Panc1 (cell line): ENCODE results near the gene RABL3. TPM values are rescaled to one million over a fixed set of nuclear protein-coding genes. Genes with fewer than 3 reads are reported as not detected.

ENCODE experiments used
- ATAC-seq: fragments of 200-7000 bp; cut with Tn5 transposase; 2 replicates; pipeline ENCODE4 v1.9.1; 2020; ENCODE audit warnings: mild to moderate bottlenecking, moderate library complexity
- BruUV-seq: library from RNA; stranded (reverse); fragments of 400-500 nt; replicated peaks from 2 replicates; lab custom pipeline; 2021; lab: Mats Ljungman, UMichigan
- CTCF ChIA-PET: fragments of 300-600 bp; sonication (Branson Sonifier 250); formaldehyde crosslinking; loops from one replicate; lab custom pipeline; 2022; ENCODE audit warnings: antibody characterized with exemption; lab: Charles Lee
- POLR2A ChIA-PET: fragments of 300-600 bp; sonication (Branson Sonifier 250); formaldehyde crosslinking; loops from one replicate; lab custom pipeline; 2022; ENCODE audit warnings: antibody characterized with exemption; lab: Charles Lee
- DNase-seq: peaks from one replicate; pipeline ENCODE4 v3.0.0-alpha.2; 2010; ENCODE audit warnings: low read depth, low spot score
- H3K27ac ChIP-seq: 2 replicates; pipeline ENCODE4 v1.5.1; 2011; ENCODE audit warnings: mild to moderate bottlenecking, low read length, inconsistent platforms
- H3K27me3 ChIP-seq: fragments of 200-500 bp; sonication (Bioruptor generic); 2 replicates; pipeline ENCODE4 v1.6.0; 2014; ENCODE audit warnings: low read length, inconsistent platforms; ENCODE audit not compliant: control insufficient read depth, insufficient read depth
- H3K36me3 ChIP-seq: fragments of 200-500 bp; sonication (Bioruptor generic); 2 replicates; pipeline ENCODE4 v1.5.1; 2014; ENCODE audit warnings: inconsistent platforms, mild to moderate bottlenecking, low read length, moderate library complexity; ENCODE audit not compliant: control insufficient read depth, insufficient read depth
- H3K4me1 ChIP-seq: 2 replicates; pipeline ENCODE4 v1.5.1; 2011; ENCODE audit warnings: inconsistent platforms, mild to moderate bottlenecking, low read length, moderate library complexity; ENCODE audit not compliant: control insufficient read depth, insufficient read depth
- H3K4me3 ChIP-seq, 2 experiments: 2 replicates each; pipeline ENCODE4 v1.5.1; 2011 to 2012; ENCODE audit warnings: low read depth in 2 of 2, low read length in 2 of 2, mild to moderate bottlenecking in 2 of 2, inconsistent platforms in 1 of 2, moderate library complexity in 1 of 2
- H3K9me3 ChIP-seq: fragments of 200-500 bp; sonication (Bioruptor generic); 2 replicates; pipeline ENCODE4 v1.5.1; 2014; ENCODE audit warnings: low read depth, mild to moderate bottlenecking, inconsistent platforms, low read length, moderate library complexity; ENCODE audit not compliant: control insufficient read depth, insufficient read depth
- CTCF ChIP-seq: fragments of 450-650 bp; IDR thresholded peaks from 2 replicates; pipeline ENCODE4 v1.5.1; 2017; ENCODE audit warnings: mild to moderate bottlenecking
- POLR2AphosphoS5 ChIP-seq: IDR thresholded peaks from 2 replicates; pipeline ENCODE4 v1.6.1; 2012; ENCODE audit warnings: mild to moderate bottlenecking, low read depth, low read length, moderate library complexity
- REST ChIP-seq, 2 experiments: IDR thresholded peaks; 2 replicates each; pipeline ENCODE4 v1.6.1; 2011 to 2012; ENCODE audit warnings: low read depth in 2 of 2, control low read depth in 1 of 2, low read length in 1 of 2, mild to moderate bottlenecking in 1 of 2, moderate library complexity in 1 of 2; ENCODE audit not compliant: insufficient read depth in 1 of 2
- SIN3A ChIP-seq: IDR thresholded peaks from 2 replicates; pipeline ENCODE4 v1.6.1; 2012; ENCODE audit warnings: low read depth, mild to moderate bottlenecking, low read length, moderate library complexity, borderline replicate concordance; ENCODE audit not compliant: insufficient read depth
- TCF7L2 ChIP-seq: IDR thresholded peaks from 2 replicates; pipeline ENCODE4 v1.6.1; 2011; ENCODE audit warnings: mild to moderate bottlenecking, low read depth, low read length, inconsistent platforms
- in situ Hi-C: cut with HindIII; loops from 2 replicates; pipeline ENCODE4 v1.10.0; 2016; ENCODE audit warnings: low sequenced_read_pairs, low pct_unique_long_range_greater_than_20kb
- intact Hi-C: fragments of 100-400 bp; cut with micrococcal nuclease; formaldehyde crosslinking; loops from one replicate; pipeline ENCODE4 v1.10.0; 2022; ENCODE audit not compliant: unreplicated experiment
- total RNA-seq: library from RNA; stranded (reverse); gene quantifications from one replicate; pipeline ENCODE4 v1.2.1, GENCODE V29; 2021; ENCODE audit not compliant: unreplicated experiment

The RABL3 gene
- total RNA-seq, 1 experiment from 2014 or later = 15.8 TPM

- TF ChIP-seq CTCF = no peak
- TF ChIP-seq SIN3A = no peak
- no peak for TF ChIP-seq TCF7L2
- TF ChIP-seq POLR2AphosphoS5 = no peak
- TF ChIP-seq REST (IDR thresholded peaks at IDR 0.05; ENCODE audit: insufficient read depth in 1 of 2, low read depth in 2 of 2, low read length in 1 of 2) = no peak
- H3K36me3 ChIP-seq = no peaks in the 10 kb centered on the region
- H3K27me3 ChIP-seq = no peaks in the 10 kb centered on the region
- no peaks in the 10 kb centered on the region for H3K4me1 ChIP-seq
- in situ Hi-C loops = no loop called here
- ChIA-PET CTCF (no interaction called here), POLR2A (interaction anchor here (0.7 kb wide), 1 partner anchor 981 kb away, joined by 11 read pairs; no protein-coding TSS in a partner anchor)
- intact Hi-C loops = no loop called here
- BruUV-seq = no TSS peak
- no peak for DNase-seq
- H3K27ac ChIP-seq = no peak overlapping the region
- no peak for ATAC-seq
- no peak overlapping the region for H3K4me3 ChIP-seq
- no peaks in the 10 kb centered on the region for H3K9me3 ChIP-seq
These were observed 29.1 kb downstream of the RABL3 start for GRCh38 chr3:120713262-120713661.

DNA sequence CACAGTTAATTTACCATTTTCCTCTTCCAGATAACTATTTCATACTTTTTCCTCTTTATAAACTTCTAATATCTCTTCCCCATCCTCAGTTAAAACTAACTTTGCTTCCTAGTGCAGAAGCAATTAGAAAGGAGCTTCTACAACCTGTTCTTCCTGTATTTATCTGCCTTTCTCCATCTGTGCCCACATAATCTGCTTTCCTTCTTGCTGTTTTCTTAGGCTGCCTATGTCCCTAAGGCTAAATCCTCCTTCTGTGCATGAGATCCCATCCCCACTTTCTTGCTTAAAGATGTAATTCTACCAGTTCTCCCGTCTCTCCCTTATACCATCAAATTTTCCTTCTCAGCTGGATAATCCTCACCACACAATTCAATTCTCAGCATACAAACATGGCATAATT lies 31.9 kb downstream of the RABL3 start:
- Histone ChIP-seq H3K9me3 (no peaks in the 10 kb centered on the region), H3K27me3 (no peaks in the 10 kb centered on the region), H3K27ac (no peak overlapping the region), H3K4me3 (no peak overlapping the region), H3K36me3 (no peaks in the 10 kb centered on the region), H3K4me1 (no peaks in the 10 kb centered on the region)
- TF ChIP-seq SIN3A = no peak
- no peak for TF ChIP-seq CTCF
- TF ChIP-seq REST (IDR thresholded peaks at IDR 0.05; ENCODE audit: insufficient read depth in 1 of 2, low read depth in 2 of 2, low read length in 1 of 2) = no peak
- TF ChIP-seq POLR2AphosphoS5 = no peak
- no peak for TF ChIP-seq TCF7L2
- DNase-seq = no peak
- ChIA-PET POLR2A (no interaction called here), CTCF (no interaction called here)
- in situ Hi-C loops = no loop called here
- BruUV-seq = no TSS peak
- ATAC-seq = no peak
- intact Hi-C loops = no loop called here
